Measurements from ENCODE around the gene LASP1. TPM values are rescaled to one million over a fixed set of nuclear protein-coding genes. Genes with fewer than 3 reads are reported as not detected.
A peak's percentile ranks its signal among the peaks of the same experiment; 100 is the strongest.

Gene LASP1
- total RNA-seq, 1 donor from 2014 or later, result 67.1 TPM

DNA sequence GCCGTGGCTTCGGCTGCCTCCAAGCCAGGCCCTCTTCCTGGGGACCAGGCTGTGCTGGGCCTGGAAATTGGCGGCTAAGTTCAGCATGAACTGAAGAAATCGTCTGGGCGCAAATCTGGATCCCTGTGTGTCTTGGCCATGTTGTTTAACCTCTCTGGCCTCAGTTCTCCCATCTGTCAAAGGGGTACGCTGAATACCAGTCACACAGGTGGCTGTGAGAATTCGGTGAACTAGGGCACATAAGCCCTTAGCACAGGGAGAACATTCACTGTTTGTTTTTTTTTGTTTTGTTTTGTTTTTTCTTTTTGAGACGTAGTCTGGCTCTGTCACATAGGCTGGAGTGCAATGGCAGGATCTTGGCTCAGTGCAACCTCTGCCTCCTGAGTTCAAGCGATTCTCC lies 19.0 kb downstream of the LASP1 start:
- DNase-seq, result no peak

DNA sequence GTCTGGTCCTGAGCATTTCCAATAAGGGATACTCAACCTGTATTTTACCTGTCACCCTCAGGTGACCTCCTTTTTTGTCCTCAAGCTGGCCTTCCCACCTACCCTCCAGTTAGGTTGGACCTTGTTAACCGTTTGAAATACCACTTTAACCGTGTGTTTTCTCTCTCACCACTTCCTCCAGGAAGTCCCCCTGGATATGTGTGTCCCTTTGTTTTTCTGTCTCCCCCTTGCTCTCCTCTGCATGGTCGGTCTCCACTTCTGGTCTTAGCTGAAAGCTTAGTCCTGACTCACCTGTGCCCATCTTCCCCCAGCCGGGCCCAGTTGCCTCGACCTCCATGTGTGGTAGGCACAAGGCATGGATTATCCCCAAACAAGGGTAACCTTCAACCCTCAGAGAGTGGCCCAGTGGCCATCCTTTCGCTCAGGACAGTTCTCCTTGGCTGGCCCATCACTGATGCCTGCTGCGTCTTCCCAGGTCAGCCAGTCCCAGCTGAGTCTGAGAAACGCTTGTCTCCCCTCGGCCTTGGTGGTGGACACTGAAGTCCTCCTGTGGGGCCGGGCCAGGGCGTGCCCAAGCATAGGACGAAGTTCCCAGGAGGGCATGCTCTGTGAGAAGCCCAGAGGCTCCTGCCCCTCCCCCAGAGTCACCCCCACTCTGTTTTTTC lies 20.0 kb downstream of the LASP1 start:
- no peak for DNase-seq

DNA sequence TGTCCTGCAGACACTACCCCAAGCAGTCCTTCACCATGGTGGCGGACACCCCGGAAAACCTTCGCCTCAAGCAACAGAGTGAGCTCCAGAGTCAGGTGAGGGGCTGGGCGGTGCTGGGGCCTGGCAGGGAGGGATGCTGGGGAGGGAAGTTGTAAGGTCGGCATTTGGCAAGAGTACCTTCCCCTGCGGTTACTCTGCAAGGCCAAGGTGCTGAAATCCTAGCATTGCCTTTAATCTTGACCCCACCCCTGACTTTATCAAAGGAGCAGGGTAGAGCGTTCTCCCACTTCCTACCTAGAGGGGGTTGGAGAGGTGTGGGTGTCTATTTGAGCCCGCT lies 20.5 kb downstream of the LASP1 start:
- no peak for DNase-seq

DNA sequence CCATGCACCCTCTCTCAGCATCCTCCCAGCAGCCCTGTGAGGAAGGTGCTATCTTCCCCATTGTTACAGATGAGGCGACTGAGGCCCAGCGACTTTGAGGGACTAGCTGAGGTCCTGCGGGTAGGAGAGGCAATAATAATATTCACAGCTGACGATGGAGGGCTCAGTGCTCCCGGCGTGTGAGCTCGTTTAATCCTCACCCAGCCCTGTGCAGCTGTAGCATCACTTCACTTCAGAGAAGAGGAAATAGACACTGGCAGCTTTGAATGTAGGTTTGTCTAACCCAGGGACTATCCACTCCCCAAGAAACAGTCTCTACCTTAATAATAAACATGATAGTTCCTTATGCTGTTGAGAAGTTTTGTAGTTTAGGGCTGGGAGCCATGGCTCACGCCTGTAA lies 21.6 kb downstream of the LASP1 start:
- DNase-seq, result no peak

DNA sequence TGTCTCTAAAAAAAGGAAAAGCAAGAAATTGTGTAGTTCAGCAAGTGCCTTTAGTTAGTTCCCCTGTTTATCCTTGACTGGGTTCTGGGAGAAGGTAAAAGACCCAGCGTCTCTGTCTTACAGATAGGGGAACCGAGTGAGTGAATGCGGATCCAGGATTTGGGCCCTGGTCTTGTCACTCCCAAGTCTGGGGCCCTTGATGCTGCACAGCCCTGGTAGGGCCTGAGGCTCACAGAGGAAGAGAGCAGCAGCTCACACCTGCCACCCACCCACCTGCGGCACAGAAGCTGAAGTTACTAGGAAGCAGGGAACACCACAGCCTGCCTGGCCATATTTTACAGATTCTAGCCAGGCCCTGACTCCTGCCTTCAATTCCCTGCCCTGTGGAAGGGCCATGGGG lies 22.2 kb downstream of the LASP1 start:
- no peak for DNase-seq

DNA sequence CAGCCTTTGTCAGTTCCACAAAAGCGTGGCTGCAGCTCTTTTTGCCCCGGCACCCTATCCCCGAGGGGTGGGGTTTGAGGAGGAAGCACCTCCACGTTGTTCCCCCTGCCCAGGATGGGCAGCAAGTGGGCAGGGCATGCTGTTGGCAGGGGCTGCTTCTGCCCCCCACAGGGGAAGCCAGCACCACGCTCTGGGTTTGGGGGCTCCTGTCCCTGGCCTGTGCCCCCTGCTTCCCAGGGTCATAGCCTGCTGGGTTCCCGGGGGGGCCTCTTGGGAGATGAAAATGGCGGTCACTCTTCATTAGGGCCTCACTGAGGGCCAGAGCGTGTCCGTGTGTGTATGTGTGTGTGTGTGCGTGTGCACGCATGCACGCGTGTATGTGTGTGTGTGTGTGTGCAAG lies 22.8 kb downstream of the LASP1 start:
- DNase-seq, result no peak

DNA sequence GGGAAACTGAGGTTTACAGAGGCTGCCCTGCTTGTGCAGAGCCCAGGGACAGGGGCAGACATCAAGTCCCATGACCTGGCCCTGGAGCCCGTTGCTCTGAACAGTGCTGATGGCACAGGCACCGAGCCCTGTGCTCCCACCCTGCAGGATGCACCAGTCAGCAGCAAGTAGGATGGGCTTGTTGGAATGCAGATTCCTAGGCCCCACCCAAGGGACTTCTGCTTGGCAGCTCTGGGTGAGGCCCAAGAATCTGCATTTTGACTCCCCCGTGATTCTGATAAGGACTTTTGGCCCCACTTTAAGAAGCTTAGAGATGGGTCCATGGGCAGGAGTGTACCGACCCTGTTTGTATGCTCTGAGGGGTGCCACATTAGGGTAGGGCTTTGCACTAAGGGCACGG lies 23.3 kb downstream of the LASP1 start:
- DNase-seq, result no peak

DNA sequence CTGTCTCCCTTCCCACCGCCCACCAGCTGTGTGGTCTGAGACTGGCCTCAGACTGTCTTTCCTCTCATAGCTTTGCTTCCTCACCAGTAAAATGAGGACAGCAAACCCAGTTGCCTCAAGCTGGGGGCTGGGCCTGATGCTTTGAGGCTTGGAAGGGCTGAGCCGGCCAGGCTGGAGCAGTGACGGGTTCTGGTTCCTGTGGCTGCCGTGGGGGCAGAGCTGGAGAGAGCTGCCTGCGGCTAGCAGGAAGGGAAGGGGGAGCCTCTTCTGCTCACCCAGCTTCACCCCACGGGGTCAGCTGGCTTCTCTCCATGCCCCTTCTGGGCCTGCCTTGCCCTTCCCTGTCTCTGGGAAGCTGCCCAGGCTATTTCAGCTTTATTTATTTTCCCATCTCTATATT lies 23.7 kb downstream of the LASP1 start:
- DNase-seq, result no peak

DNA sequence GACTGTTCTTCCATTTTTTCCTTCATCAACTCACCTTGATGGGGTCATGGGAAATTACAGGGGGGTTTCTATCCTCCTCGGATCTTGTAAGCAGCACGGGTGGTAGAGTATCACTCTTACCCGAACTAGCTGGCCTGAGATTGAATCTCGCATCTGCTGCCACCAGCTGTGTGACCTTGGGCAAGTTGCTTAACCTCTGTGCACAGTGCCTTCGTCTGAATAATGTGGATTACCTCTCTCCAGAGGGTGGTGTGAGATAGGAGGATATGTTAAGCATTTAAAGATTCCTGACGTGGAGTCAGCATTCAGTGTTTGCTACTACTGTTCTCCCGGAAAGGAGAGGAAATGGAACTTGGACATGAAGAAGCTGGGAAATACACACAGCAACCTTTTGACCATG lies 24.4 kb downstream of the LASP1 start:
- DNase-seq, result no peak

DNA sequence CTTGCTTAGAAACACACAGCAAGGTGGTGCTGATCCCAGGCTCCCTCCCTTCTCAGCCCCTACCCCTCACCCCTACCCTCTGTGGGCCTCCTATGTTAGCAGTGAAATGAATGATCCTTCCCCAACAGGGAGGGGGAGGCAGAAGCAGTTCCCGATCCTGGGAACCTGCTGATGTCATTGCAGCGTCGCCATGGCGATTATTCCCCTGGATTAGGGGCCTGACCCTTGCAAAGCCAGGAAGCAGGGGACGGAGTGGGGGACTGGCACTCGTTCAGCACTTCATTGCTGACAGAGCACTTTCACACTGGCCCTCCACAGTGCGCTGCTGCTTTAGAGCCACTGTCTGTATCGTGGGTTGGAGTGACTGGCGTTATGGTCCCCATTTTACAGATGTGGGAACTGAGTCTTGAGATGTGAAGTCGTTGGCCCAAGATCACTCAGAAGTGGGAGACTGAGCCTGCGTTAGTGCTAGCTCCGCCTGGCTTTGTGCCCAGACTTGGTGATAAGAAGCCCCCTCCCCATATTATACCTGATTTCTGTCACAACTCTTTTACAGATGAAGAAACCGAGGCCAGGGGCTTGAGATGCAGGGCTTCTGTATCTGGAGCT lies 26.6 kb downstream of the LASP1 start:
- DNase-seq, result peak; percentile 47

DNA sequence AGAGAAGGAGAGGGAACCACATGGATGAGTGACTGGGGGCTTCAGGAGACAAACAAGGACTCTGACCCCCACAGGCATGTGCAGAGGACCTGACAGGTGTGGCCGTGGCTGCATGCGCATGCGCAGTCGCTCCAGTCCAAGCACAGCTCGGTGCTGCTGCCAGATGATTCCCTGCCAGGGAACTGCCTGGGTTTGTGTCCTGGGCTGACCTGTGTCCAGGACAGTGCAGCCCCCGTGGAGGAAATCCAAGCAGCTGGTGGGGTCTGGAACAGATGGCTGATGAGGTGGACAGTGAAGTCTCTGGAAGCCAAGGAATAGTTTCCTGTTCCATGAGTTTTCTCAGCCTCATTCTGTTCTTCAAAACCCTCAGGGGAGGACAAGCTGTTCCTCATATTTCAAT lies 27.3 kb downstream of the LASP1 start:
- peak; percentile 80 for DNase-seq

DNA sequence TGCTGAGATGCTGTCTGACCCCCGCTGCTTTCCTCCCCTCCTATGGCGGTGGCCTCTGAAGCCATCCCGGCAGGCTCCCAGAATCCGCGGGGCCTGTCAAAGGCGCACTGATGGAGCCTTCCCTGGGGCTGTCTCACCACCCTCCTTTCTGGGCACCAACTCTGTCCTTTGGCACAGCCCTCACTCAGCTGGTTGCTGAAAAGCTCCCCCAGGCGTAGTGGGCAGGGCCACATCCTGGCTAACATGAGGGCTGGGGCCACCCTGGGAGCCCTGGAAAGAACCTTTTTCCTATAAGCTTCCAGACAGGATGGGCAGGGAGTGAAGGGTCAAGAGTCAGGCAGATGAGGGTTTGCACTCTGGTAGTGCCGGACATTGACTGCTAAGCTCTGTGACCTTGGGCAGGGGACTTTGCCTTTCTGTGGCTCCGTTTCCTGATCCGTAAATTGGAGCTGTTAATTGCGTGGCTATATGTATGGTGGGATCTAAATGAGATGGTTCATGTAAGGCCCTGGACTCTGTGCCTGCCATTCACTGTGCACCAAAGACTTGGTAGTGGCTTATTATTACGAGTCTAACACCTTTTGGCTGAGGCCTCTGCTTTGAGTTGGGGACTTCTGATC lies 27.9 kb downstream of the LASP1 start:
- DNase-seq, result no peak

DNA sequence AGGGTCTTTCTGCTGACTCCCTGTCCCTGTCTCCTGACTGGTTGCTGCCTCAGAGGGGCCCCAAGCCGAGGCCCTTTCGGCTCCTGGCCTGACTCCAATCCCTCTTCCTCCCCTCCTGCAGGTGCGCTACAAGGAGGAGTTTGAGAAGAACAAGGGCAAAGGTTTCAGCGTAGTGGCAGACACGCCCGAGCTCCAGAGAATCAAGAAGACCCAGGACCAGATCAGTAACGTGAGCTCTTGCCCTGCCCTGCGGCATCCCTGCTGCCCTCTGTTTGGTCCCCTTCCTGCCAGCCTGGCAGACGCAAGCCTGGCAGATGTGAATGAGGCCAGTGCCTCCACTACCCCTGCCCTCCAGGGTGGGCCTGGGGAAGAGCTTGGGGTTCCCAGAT lies 28.4 kb downstream of the LASP1 start:
- no peak for DNase-seq

DNA sequence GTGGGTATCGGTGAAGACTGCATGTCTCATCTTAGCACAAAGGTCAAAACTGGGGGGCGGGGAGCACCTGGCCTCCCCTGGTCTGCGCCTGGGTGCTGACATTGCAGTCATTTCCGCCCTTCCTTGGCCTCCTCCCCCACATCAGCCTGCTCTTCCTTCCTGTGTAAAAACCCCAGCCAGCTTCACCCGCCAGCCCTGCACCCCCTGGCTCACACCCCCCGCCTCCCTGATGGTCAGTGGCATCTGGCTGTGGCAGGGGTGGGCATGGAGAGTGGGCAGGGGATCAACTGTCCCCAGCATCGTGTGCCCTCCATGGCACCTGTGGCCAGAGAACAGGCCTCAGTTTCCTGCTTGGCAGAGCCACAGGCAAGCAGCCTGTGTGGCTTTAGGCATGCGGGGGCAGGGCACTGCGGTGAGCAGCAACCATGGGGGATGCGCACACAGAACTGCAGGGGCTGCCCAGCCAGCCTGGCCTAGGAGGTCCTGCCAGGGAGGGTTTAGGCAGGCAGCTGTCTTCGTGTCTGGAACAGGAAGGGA lies 29.0 kb downstream of the LASP1 start:
- DNase-seq, result peak; percentile 71

DNA sequence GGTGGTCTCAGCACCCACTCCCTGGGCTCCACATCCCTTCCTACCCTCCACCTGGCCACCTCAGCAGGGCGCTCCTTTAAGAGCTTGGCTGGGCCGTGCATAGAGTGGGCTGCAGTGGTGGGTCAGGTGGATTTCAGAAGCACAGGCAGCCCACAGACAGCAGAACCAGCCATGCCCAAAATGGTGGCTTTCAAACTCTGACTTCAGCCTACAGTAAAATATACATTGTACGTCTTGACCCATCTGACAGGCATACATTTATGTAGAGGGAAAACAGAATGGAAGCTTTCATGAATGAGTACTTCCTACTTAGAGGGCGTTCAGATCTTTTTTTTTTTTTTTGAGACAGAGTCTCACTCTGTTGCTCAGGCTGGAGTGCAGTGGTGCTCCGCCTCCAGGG lies 29.6 kb downstream of the LASP1 start:
- no peak for DNase-seq

DNA sequence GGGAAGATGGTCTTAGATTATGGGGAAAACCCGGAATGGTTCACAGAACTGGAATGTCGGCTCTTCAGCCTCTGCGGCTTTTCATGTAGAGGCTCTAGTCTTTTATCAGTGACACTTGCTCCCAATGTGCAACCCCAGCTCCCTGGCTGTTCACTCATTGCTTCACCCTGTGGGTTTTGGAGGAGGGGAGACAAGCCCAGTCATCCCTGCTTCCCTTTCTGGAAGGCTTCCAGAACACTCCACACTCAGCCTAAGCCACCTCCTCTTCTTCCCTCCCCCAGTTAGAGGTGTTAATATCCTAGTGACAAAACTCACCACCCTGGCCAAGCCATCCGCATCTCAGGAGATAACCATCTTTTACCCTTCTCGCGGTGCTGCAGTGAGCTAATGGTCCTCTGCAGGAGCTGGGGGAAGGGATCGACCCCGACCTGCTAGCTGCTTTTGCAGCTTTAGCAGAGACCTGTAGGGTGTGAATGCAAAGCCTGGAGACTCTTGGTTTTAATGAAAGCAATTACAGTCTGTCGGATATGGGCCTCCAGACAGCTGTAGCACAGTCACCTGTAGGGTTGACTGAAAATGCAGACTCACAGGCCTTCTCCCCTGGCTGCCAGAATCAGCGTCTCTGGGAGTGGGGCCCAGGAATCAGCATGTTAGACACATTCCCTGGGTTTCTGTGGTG lies 31.3 kb downstream of the LASP1 start:
- no peak for DNase-seq

DNA sequence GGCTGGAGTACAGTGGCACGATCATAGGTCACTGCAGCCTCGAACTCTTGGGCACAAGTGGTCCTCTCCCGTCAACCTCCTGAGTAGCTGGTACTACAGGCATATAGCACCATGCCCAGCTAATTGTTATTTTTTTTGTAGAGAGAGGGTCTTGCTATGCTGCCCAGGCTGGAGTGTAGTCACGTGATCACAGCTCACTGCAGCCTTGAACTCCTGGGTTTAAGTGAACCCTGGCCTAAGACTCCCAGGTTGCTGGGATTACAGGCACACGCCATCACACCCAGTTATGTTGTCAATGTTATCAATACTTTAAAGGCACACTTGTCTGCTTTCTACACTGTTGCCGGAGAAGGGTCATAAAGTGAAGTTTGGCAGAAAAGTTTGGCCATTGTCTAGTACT lies 33.5 kb downstream of the LASP1 start:
- no peak for DNase-seq

DNA sequence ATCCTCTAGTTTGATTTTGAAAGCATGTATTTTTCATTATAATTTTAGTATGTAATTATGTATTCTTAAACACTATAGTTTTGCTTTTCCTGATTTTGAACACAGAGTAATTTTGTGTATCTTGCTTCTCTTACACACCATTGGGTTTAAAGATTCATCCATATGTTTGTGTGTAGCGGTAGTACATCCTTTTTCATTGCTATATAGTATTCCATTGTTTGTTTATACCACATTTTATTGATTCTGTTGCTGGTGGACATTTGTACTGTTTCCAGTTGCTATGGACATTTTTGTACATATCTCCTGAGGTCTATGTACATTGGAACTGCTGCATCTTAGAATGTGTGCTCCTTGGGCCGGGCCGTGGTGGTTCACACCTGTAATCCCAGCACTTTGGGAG lies 35.0 kb downstream of the LASP1 start:
- no peak for DNase-seq

DNA sequence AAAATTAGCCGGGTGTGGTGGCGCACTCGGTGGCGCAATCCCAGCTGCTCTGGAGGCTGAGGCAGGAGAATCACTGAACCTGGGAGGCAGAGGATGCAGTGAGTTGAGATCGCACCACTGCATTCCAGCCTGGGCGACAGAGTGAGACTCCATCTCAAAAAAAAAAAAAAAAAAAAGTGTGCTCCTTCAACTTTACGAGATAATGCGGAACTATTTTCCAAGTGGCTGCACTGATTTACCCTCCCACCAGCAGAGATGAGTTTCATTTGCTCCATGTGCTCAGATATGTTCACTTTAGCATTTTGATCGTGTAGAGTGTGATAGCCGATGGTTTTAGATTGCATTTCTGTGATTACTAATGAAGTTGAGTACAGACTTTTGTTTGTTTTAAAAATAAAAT lies 35.5 kb downstream of the LASP1 start:
- no peak for DNase-seq

DNA sequence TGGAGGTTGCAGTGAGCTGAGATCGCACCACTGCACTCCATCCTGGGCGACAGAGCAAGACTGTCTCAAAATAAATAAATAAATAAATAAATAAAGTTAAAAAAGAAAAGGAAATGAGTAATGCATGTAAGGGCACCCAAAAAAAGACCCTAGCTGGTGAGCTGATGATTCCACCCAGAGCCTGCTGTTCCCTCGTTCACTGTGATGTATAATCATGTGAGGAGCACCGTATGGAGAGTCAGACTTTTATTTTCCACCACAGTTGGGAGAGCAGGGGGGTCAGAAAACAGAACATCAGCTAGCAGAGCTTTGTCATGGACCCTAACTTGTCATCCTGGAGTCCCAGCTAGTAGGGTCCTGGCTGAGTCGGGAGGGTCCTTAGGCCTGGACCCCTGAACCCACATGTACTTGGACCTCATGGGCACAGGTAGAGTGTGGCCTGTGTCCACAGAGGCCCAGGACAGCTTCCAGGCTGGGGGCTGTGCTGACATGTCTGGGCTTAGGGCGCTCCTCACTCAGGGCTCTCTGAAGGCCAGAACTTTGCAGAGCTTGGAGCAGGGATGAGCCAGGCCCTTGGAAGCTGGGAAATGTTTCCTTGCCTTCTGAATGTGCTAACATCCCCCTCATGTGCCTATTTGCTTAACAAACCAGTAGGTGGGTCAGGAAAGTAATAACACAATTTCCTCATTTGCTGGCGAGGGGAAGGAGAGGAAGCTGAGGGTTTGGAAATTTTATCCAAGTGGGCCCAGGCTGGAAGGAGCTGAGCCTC lies 36.8 kb downstream of the LASP1 start:
- DNase-seq, result no peak

DNA sequence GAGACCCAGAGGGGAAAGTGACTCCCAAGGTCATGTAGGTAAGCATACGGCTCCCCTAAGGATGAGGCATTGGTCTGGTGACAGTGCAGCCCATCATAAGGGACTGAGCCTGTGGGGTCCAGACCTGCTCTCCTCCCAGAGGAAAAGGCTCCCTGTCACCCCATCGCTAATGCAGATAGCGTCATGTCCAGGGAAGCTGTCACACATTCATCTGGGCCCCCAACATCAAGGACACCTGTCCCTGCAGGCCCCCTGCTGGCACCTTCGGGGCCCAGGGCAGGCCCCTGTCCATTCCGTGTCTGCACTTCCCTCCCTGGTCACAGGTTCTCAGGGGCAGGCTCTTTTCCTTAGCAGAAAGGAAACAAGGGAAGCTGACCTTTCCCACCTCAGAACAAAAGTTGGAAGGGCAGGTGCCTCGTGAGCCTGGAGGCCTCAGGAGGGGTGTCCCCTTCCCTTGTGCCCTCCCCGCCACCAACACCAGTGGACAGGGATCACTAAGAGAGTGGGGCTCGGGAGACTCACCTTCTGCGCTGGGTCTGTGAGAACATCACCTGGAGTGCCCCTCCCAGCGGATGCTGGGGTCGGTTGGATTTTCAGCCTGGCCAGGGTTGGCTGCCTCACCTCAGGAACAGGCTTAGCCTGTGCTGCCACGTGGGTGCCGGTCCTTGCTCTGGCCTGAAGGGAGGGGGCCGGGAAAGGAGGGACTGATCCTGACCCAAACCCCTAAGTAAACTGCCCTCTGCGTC lies 38.2 kb downstream of the LASP1 start:
- DNase-seq, result no peak

DNA sequence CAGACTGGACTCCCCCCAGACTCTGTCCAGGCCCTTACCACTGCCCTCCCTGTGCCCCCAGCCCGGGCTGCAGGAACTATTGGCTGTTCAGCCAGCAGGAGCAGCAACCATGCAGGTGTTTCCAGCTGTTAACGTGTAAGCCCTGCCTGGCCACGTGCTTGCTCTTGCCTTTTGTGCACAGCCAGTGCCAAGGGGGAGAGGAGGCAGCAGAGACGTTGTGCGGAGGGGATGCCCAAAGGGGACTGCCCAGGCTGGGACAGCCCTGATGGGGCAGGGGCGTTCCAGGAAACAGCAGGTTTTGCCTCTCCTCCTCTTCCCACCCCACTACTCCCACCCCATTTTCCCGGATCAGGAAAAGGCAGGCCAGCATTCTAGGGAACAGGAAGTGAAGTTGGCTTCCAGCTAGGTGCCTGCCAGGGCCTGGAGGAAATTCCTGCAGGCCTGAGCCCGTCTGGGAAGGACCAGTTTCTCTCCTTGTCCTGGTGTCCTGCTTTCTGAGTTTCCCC lies 38.9 kb downstream of the LASP1 start:
- DNase-seq, result peak; percentile 58
